SU-DHL-6 (cell line): ENCODE data around the gene PICALM.

Experiments
- H2AFZ ChIP-seq: fragments of 200-600 bp; sonication (generic); 2 replicates; pipeline ENCODE4 v1.6.1; 2014; ENCODE audit warnings: low read depth, mild to moderate bottlenecking, moderate library complexity, mixed read lengths, antibody characterized with exemption, low read length; ENCODE audit not compliant: severe bottlenecking
- H3F3A ChIP-seq: fragments of 200-600 bp; shearing (Covaris generic); 2 replicates; pipeline ENCODE4 v1.6.0; 2016; ENCODE audit warnings: antibody characterized with exemption, mild to moderate bottlenecking; ENCODE audit not compliant: insufficient read depth
- H3K27ac ChIP-seq: fragments of 200-600 bp; sonication (generic); 2 replicates; pipeline ENCODE4 v1.5.1; 2016; ENCODE audit warnings: low read depth, mild to moderate bottlenecking, low read length, moderate library complexity, mixed read lengths
- H3K27me3 ChIP-seq: fragments of 200-600 bp; sonication (generic), shearing (Covaris generic); 2 replicates; pipeline ENCODE4 v1.6.0; 2014; ENCODE audit warnings: mild to moderate bottlenecking, low read length
- H3K36me3 ChIP-seq: fragments of 200-600 bp; sonication (generic); 2 replicates; pipeline ENCODE4 v1.6.1; 2014; ENCODE audit warnings: mild to moderate bottlenecking, low read length, mixed read lengths
- H3K4me2 ChIP-seq: fragments of 300-600, 200-600 bp; shearing (Covaris generic), sonication (generic); 2 replicates; pipeline ENCODE4 v1.6.0; 2014; ENCODE audit warnings: low read length, low read depth, mild to moderate bottlenecking; ENCODE audit not compliant: poor library complexity, severe bottlenecking
- H3K4me3 ChIP-seq: fragments of 200-600 bp; sonication (generic); 2 replicates; pipeline ENCODE4 v1.5.1; 2014; ENCODE audit warnings: antibody characterized with exemption, low read length, mild to moderate bottlenecking, mixed read lengths; ENCODE audit not compliant: insufficient read depth, poor library complexity, severe bottlenecking
- H3K79me2 ChIP-seq: fragments of 200-600 bp; sonication (generic); 2 replicates; pipeline ENCODE4 v1.6.1; 2014; ENCODE audit warnings: mild to moderate bottlenecking, low read length, moderate library complexity; ENCODE audit not compliant: insufficient read depth
- H3K9ac ChIP-seq: fragments of 200-600 bp; sonication (generic); 2 replicates; pipeline ENCODE4 v1.7.0; 2014; ENCODE audit warnings: mild to moderate bottlenecking, low read length
- H3K9me2 ChIP-seq: fragments of 200-600 bp; sonication (generic); replicated peaks from 2 replicates; pipeline ENCODE4 v1.6.1; 2014; ENCODE audit warnings: low read length; ENCODE audit not compliant: insufficient read depth
- H3K9me3 ChIP-seq: fragments of 200-600 bp; sonication (generic); 2 replicates; pipeline ENCODE4 v1.6.1; 2014; ENCODE audit warnings: low read length, mixed read lengths; ENCODE audit not compliant: insufficient read depth
- H4K20me1 ChIP-seq: fragments of 200-600 bp; sonication (generic); 2 replicates; pipeline ENCODE4 v1.6.1; 2014; ENCODE audit warnings: low read depth, mild to moderate bottlenecking, antibody characterized with exemption, low read length, moderate library complexity, mixed read lengths
- CTCF ChIP-seq: fragments of 200-600 bp; sonication (generic); IDR thresholded peaks from one replicate; pipeline ENCODE4 v1.5.1; 2017; ENCODE audit warnings: antibody characterized with exemption, mild to moderate bottlenecking, low read length, moderate library complexity; ENCODE audit not compliant: insufficient read depth, poor library complexity, severe bottlenecking
- EZH2phosphoT487 ChIP-seq: fragments of 200-600 bp; sonication (generic), shearing (Covaris generic); conservative IDR thresholded peaks from 2 replicates; pipeline ENCODE4 v1.6.1; 2018; ENCODE audit warnings: mild to moderate bottlenecking, antibody characterized with exemption, low read length, moderate library complexity, mixed read lengths

Gene PICALM

GRCh38 chr11:85939099-85940015 lies 129.5 kb downstream of the PICALM start:
- H3F3A ChIP-seq = no peaks in the 10 kb centered on the region
- TF ChIP-seq CTCF = no peak
- TF ChIP-seq EZH2phosphoT487 = no peak
- no peaks in the 10 kb centered on the region for H4K20me1 ChIP-seq
- no peaks in the 10 kb centered on the region for H3K9me2 ChIP-seq
- no peaks in the 10 kb centered on the region for H3K79me2 ChIP-seq
- H3K4me3 ChIP-seq = no peak overlapping the region
- no peak overlapping the region for H3K4me2 ChIP-seq
- no peaks in the 10 kb centered on the region for H3K36me3 ChIP-seq
- no peak overlapping the region for H3K27ac ChIP-seq
- no peaks in the 10 kb centered on the region for H3K27me3 ChIP-seq
- no peak overlapping the region for H3K9ac ChIP-seq
- no peaks in the 10 kb centered on the region for H3K9me3 ChIP-seq
- H2AFZ ChIP-seq = no peak overlapping the region

DNA sequence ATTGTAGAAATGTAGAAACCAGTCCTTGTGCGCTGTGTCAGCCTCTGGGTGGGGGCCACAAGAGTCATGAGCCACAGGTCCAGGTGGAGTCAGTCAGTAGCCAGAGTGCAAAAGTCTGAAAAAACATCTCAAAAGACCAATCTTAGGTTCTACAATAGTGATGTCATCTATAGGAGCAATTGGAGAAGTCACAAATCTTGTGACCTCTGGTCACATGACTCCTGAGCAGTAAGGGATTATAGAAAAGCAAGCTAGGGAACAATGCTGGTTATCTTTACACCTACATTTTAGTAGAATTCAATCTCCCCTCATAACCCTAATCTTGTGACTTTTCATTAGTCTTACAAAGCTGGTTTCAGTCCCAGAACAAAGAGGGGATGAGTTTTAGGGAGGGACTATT lies 131.0 kb downstream of the PICALM start:
- Histone ChIP-seq H3F3A (no peaks in the 10 kb centered on the region), H4K20me1 (no peaks in the 10 kb centered on the region), H3K9ac (no peak overlapping the region), H3K4me3 (no peak overlapping the region), H3K27me3 (no peaks in the 10 kb centered on the region), H3K27ac (no peak overlapping the region), H3K9me2 (no peaks in the 10 kb centered on the region), H3K36me3 (no peaks in the 10 kb centered on the region), H3K9me3 (no peaks in the 10 kb centered on the region), H3K79me2 (no peaks in the 10 kb centered on the region), H3K4me2 (no peak overlapping the region), H2AFZ (no peak overlapping the region)
- no peak for TF ChIP-seq CTCF
- no peak for TF ChIP-seq EZH2phosphoT487

DNA sequence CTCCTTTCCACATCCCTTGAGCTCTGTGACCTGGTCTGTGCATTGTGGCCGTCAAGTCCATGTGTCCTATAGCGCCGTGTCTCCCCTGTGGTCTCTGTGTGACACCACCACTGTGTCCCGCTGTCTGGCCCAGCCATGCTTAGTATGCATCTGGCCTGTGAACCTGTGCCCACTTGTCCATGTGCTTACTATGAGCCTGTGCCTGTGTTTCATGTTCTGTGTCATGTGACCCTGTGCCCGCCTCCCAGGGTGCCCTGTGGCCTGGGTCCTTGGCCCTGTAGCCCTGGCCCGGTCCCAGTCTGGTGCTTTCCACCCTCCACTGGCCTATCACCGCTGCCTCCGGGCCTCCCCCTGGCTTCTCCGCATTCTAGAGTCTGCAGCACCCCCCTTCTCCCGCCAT lies 133.1 kb downstream of the PICALM start:
- no peak overlapping the region for H3K27ac ChIP-seq
- no peak for TF ChIP-seq CTCF
- no peak for TF ChIP-seq EZH2phosphoT487
- H3K4me2 ChIP-seq = no peak overlapping the region
- H3K9ac ChIP-seq = no peak overlapping the region
- no peaks in the 10 kb centered on the region for H3K9me2 ChIP-seq
- H3K9me3 ChIP-seq = no peaks in the 10 kb centered on the region
- H3K36me3 ChIP-seq = no peaks in the 10 kb centered on the region
- no peaks in the 10 kb centered on the region for H3F3A ChIP-seq
- no peak overlapping the region for H2AFZ ChIP-seq
- no peaks in the 10 kb centered on the region for H4K20me1 ChIP-seq
- H3K4me3 ChIP-seq = no peak overlapping the region
- H3K79me2 ChIP-seq = no peaks in the 10 kb centered on the region
- no peaks in the 10 kb centered on the region for H3K27me3 ChIP-seq
